NCI-H146 treated with DMSO at 0.1 percent for 48 hours (cell line): Measurements from ENCODE around the gene SORCS1.

Experiments
- DNase-seq: peaks from one replicate; lab custom pipeline; 2025; ENCODE audit not compliant: unreplicated experiment; lab: John Stamatoyannopoulos, UW

SORCS1 gene

GRCh38 chr10:106826716-106827115 is 337.8 kb downstream of the SORCS1 start:
- DNase-seq = no peak

DNA sequence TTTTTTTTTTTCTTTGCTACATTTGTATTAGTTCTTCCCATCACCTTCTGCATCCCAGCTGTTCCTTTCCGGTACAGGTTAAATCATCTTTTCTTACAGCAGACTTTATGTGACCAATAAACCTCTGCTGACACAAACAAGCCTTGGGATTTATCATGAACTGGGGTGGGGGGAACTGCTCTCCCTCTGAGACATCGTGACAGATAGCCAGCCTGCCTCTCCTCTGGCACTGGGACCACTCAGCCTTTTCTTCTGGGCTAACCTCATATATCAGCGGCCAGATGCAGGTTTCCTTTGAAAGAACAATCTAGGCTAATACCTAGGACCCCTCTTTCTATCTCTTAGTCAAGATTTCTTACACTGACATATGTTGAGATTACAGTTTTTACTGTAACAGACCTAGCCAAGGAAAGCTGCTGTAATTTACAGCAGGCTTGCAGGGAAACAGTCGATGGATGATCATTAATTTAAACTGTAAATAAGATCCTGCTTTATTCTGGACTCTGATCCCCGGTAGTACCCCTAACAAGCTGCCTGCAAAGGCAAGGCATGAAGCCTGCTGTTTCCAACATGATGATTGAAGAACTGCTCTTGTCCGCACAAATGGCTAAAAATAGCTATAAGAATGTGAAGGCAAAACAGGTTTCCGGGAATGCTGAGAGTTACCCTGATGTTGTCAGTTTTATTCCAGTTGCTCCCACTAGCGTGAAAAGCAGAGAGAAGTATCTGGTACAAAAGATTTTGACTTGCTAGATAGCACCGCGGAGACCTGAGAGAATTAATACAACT is 338.7 kb downstream of the SORCS1 start:
- DNase-seq = no peak

GRCh38 chr10:106820579-106820978 is 343.9 kb downstream of the SORCS1 start:
- no peak for DNase-seq

- no peak for DNase-seq
Measured at GRCh38 chr10:106819490-106819889, 345.0 kb downstream of the SORCS1 start.

GRCh38 chr10:106816318-106817085 is 348.0 kb downstream of the SORCS1 start:
- DNase-seq = no peak

- DNase-seq = no peak
Measured at GRCh38 chr10:106815427-106816043, 349.0 kb downstream of the SORCS1 start.

DNA sequence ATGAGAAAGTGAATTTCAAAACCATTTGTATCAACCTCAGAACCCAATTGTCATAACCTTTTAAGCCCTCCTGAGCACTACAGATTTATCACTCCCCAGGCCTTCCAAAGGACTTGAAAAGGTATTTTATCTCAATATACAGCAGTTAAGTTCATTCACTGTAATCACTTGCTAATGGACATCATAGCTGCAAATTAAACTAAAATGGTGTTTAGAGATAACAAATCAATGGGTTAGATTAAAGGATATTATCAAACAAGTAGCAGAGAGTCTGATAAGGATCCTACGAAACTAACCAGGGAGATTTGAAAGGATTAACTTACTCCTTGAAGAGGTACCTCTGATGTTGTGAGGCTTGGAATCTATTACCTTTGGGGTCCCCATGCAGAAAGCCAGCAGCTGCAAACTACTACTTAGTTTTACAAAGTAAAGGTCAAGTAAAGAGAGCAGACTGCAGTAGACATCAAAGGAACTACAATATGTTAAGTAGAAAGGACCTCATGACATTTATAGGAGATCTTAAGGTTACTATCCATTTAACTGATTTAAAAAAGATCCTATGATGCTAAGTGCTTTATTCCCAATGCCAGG is 359.4 kb downstream of the SORCS1 start:
- DNase-seq = no peak

- no peak for DNase-seq
Measured at GRCh38 chr10:106802949-106803348, 361.6 kb downstream of the SORCS1 start.

- DNase-seq = no peak
Measured at GRCh38 chr10:106799776-106800175, 364.7 kb downstream of the SORCS1 start.

DNA sequence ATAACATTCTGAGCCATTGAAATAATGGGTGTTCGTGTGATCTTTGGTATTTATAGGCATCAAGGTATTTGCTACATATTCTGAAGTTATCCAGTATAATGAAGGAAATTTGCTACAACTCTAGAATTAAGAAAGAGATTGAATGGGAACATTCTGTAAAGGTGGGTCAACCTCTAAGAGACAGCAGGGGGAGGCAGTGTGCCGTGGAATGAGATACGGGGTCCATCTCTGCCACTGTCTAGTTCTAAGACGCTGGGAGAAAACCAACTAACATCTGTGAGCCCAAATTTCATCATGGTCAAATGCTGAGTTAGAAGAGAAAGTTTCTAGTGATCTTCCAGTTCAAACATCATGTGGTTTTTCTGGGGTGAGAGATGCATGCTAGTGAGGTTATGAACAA is 368.9 kb downstream of the SORCS1 start:
- no peak for DNase-seq

DNA sequence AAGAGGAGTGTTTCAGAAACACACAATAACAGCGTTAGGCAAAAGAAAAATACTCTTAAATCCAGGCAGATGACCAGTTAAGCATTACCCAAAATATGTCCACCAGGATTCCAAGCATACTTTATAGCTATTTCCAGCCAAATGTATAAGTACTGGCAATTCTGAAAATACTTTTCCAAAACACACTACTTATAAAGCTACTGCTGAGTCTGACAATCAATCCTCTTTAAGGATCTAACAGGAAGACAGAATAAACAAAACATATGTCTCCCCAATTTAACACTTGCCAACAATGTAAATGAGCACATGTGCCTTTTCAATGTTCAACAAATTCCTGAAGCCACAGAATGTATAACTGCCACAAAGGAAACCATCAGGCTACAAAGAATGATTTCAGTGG is 370.9 kb downstream of the SORCS1 start:
- no peak for DNase-seq

DNA sequence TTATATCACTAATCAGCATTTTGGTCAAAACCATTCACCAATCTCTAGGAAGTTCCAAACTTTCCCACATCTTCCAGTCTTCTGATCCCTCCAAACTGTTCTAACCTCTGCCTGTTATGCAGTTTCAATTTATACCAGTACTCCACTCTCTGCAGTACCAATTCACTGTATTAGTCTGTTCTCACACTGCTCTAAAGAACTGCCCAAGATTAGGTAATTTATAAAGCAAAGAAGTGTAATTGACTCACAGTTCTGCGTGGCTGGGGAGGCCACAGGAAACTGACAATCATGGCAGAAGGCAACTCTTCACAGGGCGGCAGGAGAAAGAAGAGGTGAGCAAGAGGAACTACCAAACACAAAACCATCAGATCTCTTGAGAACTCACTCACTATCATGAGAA is 374.9 kb downstream of the SORCS1 start:
- no peak for DNase-seq

GRCh38 chr10:106788982-106789381 is 375.5 kb downstream of the SORCS1 start:
- DNase-seq = no peak

GRCh38 chr10:106785528-106785927 is 379.0 kb downstream of the SORCS1 start:
- no peak for DNase-seq

DNA sequence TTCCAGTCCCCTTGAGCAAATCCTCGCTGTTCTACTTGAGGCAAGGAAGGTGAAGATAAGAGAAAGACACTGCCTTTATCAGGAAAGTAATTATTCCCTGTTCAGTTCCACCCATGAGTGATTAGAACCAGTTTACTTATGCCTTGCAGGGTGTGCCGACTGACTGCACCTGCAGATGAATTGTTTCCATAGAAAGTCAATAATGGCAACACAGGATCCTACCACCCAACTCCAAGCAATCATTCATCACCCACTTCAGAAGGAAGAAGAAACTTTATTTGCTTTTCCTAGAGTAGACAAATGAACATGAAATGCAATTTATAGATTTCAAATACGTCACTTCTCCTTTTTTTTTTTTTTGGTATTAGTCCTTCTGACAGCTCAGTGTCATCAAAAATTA is 383.9 kb downstream of the SORCS1 start:
- DNase-seq = peak; percentile 1

GRCh38 chr10:106777841-106778240 is 386.7 kb downstream of the SORCS1 start:
- no peak for DNase-seq

DNA sequence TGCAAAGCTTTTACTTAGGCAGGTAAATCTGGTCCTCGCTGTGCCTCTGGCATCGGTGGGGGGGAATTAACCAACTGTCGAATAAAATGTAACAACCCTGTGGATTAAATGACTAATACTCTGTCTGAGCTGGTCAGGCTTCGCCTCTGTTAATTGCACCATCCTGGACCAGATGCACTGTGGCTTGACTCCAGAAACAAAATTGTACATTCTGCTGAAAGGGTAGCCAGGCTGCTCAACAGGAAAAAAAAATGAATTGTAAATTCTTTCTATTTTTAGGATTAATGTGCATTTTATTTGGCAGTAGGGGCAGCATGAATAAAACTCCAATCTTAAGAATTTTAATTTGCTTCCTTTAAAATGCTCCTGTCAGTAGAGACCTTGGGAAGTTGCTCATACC is 389.4 kb downstream of the SORCS1 start:
- no peak for DNase-seq

GRCh38 chr10:106772957-106773356 is 391.5 kb downstream of the SORCS1 start:
- no peak for DNase-seq

DNA sequence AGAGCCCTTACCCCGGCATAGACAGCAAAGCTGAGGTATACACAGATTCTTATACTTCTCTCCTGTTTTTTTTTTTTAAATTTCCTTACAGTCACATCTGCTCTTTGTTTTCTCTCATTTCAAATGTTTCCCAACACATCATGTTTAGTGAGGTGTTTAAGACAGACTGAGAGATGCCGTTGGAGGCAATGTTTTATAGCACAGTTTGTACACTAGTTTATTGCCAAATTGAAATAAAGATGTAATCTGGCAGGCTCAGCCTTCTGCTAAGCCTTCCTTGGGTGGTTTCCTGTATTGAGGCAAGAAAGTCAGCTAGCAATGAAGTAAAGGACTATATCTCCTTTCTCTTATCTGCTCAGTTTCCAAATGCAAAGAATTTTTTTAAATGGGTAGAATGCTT is 393.4 kb downstream of the SORCS1 start:
- DNase-seq = no peak

- no peak for DNase-seq
Measured at GRCh38 chr10:106768204-106768603, 396.3 kb downstream of the SORCS1 start.

DNA sequence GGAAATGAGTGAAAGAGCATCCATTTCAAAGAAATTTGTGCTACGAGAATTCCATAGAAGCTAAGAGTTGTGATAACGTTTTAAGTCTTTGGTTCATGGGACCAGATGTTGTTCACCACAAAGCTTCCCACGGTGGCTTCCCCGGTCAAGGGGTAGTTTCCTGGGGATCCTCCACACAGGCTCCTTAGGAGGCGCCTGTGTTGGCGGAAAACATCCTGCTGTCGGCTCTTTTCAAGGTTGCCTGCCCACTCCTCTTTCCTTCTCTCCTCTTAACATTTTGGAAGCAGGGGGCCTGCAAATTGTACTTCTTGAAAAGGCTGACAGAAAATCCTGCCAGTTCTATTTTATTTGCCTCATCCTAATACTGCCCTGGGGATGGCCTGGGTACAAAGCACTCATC is 398.6 kb downstream of the SORCS1 start:
- DNase-seq = no peak
